MG63 (cell line): ENCODE results near the gene KLHL13. TPM values are rescaled to one million over a fixed set of nuclear protein-coding genes. Genes with fewer than 3 reads are reported as not detected.

Experiments
- DNase-seq: peaks from one replicate; pipeline ENCODE4 v3.0.0-alpha.2; 2020
- H3K27me3 ChIP-seq: fragments of 250-450 bp; sonication (Bioruptor Pico); 2 replicates; pipeline ENCODE4 v1.5.1; 2020; ENCODE audit warnings: mild to moderate bottlenecking, moderate library complexity
- H3K36me3 ChIP-seq: fragments of 250-450 bp; sonication (Bioruptor Pico); 2 replicates; pipeline ENCODE4 v1.5.1; 2020; ENCODE audit warnings: mild to moderate bottlenecking, moderate library complexity
- H3K4me3 ChIP-seq: fragments of 250-450 bp; sonication (Bioruptor Pico); 2 replicates; pipeline ENCODE4 v1.5.1; 2020; ENCODE audit warnings: mild to moderate bottlenecking, moderate library complexity
- H3K9me3 ChIP-seq: fragments of 250-450 bp; sonication (Bioruptor Pico); 2 replicates; pipeline ENCODE4 v1.5.1; 2020; ENCODE audit warnings: mild to moderate bottlenecking, moderate library complexity
- total RNA-seq: library from RNA; depleted of rRNA; stranded (reverse); fragments of >200 nt; shearing (Covaris generic); gene quantifications from 2 replicates; pipeline ENCODE4 v1.2.3, GENCODE V29; 2014; ENCODE audit warnings: low replicate concordance

KLHL13 gene
- total RNA-seq, 1 experiment from 2014 or later: 14.2 TPM

DNA sequence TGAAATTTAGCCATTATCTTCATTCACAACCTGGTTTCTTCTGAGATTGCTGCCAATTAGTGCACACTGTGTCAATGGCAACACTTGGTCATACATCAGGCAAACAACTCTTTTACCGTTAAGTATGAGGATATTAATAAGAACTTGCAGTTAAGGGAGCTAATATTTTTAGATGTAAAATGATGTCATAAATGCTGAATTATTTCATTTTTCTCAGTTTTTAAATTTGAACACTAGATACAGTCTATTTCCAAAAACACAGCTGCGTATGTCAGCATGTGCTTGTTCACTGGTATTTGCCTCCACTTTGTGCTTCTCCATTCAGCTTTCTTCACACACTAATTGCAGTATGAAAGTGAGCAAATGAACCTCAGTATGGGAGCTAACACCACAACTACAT, 1.6 kb downstream of the KLHL13 start:
- H3K9me3 ChIP-seq: no peaks in the 10 kb centered on the region
- H3K27me3 ChIP-seq: no peaks in the 10 kb centered on the region
- no peaks in the 10 kb centered on the region; the same call in 1 of the 2 replicates for H3K36me3 ChIP-seq
- DNase-seq: no peak
- H3K4me3 ChIP-seq: peak overlapping the region; percentile 72

DNA sequence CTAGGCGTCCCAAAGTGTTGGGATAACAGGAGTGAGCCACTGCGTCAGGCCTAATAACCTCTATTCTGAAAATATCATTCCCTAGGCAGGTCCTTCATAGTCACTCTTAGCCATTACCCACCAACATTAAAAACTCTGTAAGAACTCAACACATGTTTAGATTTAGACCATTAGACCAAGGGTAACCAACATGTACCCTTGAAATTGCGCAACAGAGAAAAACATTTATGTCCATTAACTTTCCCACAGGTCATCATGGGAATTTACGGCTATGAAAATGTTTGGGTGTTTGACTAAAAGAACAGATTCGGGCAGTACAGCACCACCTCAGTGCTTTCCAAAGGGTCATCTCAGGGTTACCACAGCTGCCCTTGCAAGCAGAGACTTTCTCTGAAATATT, 7.5 kb downstream of the KLHL13 start:
- Histone ChIP-seq H3K36me3 (no peaks in the 10 kb centered on the region; the same call in 1 of the 2 replicates), H3K27me3 (no peaks in the 10 kb centered on the region), H3K9me3 (no peaks in the 10 kb centered on the region), H3K4me3 (no peak overlapping the region)
- no peak for DNase-seq

DNA sequence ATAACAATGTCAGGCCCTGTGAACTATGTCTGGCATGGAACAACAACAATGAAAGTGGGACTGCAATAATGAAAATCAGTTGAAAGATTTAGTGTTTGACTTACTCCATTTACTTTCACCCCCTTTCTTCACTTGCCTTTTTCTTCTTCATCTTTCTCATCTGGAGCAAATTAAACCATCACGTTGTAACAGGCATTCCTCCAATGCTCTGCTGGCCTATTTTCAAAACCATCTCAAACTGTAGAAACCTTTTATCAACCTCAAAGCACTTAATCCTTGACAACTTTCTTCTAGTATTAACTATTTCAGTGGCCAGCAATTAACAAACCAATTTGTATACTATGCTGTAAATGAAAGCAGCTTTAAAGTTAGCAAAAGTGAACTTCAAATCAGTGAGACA, 8.3 kb downstream of the KLHL13 start:
- Histone ChIP-seq H3K9me3 (no peaks in the 10 kb centered on the region), H3K27me3 (no peaks in the 10 kb centered on the region), H3K4me3 (no peak overlapping the region), H3K36me3 (no peaks in the 10 kb centered on the region; the same call in 1 of the 2 replicates)
- no peak for DNase-seq

DNA sequence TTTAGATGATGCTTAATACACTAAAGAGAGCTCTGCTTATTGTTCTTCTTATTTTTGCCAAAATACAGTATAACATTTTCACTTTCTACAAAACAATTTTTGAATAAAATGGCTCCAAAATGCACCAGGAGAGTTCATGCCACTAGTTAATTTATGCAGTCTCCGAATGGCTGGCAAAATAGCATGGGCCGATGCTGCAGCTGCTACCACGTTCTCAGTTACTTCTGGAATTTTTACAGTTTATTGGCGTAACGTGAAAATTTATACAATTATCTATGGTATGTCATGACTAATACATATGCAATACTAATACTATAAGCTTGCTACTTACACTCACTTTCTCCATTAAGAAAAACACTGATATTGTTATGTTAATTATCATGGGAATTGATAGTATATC, 16.5 kb downstream of the KLHL13 start:
- Histone ChIP-seq H3K9me3 (no peaks in the 10 kb centered on the region), H3K4me3 (no peak overlapping the region)
- DNase-seq: no peak

DNA sequence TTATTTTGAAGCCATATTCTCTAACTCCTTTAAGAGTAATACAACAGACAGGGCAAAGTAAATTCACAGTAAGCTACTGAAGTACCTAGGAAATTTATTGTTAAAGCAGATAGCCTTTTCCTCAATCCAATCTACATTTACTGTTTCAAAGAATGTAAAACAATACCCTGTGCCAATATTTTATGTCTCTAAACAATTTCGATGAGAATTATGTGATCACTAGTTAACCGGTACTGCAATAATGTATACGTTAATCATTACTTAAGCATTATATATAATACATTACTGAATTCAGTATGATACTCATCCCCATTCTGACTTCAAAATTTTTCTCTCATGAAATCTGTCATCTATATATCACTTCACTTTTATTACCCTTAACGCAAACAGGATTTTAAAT, 28.5 kb downstream of the KLHL13 start:
- no peaks in the 10 kb centered on the region for H3K9me3 ChIP-seq
- no peak overlapping the region for H3K4me3 ChIP-seq
- H3K27me3 ChIP-seq: no peaks in the 10 kb centered on the region
- H3K36me3 ChIP-seq: no peaks in the 10 kb centered on the region
- DNase-seq: no peak

More for the DNA sequence above, 16.5 kb downstream of the KLHL13 start:
- Histone ChIP-seq H3K36me3 (no peaks in the 10 kb centered on the region), H3K27me3 (no peaks in the 10 kb centered on the region)

DNA sequence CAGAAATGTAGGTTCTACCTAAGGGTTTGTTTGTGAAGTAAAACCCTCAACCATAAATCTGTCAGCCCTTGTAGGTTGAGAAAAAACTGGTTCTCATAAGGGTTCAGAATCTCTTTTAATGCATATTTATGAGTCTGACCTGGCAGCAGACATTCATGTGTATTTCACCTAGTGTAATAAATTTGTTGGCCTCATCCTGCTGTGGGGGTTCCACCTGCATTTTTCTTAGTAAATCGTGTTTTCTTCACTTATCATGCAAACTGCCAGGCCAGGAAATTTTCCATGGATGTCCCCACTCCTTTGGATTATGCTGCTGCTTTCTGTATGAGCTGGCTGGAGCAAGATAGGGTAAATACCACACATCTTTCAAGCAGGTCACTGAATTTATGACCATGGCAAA, 42.4 kb downstream of the KLHL13 start:
- no peak for DNase-seq
- no peaks in the 10 kb centered on the region for H3K36me3 ChIP-seq
- H3K9me3 ChIP-seq: no peaks in the 10 kb centered on the region

DNA sequence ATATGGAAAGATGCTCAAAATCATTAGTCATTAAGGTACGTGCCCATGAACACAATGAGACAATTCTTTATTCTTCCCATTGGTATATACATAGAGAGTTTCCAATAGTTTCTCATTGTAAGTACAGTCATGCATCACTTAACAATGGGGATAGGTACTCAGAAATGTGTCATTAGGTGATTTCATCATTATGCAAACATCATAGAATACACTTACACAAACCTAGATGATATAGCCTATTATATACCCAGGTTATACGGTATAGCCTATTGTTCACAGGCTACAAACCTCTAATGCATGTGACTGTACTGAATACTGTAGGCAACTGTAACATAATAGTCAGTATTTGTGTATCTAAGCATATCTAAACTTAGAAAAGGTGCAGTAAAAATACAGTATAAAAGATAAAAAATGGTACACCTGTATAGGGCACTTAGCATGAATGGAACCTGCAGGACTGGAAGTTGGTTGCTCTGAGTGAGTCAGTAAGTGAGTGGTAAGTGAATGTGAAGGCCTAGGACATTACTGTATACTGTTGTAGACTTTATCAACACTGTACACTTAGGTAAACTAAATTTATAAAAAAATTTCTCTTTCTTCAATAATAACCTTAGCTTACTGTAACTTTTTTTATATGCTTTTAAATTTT, 49.6 kb downstream of the KLHL13 start:
- H3K4me3 ChIP-seq: no peak overlapping the region
- no peaks in the 10 kb centered on the region for H3K36me3 ChIP-seq
- H3K27me3 ChIP-seq: no peaks in the 10 kb centered on the region
- H3K9me3 ChIP-seq: no peaks in the 10 kb centered on the region
- DNase-seq: no peak

More for the DNA sequence above, 42.4 kb downstream of the KLHL13 start:
- Histone ChIP-seq H3K27me3 (no peaks in the 10 kb centered on the region), H3K4me3 (no peak overlapping the region)

DNA sequence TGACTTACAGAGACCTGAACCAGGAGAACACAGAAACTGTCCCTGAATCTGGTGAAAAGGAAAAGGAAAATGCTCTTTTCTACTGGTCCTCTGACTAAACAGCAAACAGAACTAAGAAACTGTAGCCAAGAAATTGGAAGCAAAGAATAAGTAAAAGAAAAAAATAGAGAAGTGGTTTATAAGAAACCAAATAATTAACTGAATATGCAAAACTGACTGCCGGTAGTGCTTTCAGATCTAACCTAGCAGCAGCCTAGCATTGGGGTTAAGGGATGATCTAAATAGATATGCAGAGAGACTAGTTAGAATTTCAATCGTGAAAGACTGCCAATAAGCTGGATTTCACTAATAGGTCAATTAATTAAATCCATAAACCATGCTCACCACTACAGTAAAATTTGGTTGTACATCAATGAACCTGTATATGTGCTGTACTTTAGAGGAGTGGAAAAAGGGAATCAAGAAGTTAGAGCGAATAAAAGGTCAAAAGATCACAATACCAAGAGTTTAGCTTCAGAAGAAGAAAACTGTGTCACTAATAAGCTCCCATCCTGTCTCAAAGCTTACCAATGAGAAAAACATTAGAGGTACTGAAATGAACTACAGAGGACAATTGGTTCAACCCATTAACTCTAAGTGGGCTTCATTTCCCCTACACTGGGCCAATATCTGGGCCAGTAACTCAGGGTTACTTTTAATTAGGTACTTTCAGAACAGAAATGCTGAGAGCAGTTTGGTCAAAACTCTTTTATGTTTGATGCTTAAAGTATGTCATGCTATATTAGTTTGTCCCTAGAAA, 53.6 kb downstream of the KLHL13 start:
- H3K9me3 ChIP-seq: no peaks in the 10 kb centered on the region
- no peaks in the 10 kb centered on the region for H3K27me3 ChIP-seq
- no peak overlapping the region for H3K4me3 ChIP-seq
- no peak for DNase-seq
- H3K36me3 ChIP-seq: no peaks in the 10 kb centered on the region

DNA sequence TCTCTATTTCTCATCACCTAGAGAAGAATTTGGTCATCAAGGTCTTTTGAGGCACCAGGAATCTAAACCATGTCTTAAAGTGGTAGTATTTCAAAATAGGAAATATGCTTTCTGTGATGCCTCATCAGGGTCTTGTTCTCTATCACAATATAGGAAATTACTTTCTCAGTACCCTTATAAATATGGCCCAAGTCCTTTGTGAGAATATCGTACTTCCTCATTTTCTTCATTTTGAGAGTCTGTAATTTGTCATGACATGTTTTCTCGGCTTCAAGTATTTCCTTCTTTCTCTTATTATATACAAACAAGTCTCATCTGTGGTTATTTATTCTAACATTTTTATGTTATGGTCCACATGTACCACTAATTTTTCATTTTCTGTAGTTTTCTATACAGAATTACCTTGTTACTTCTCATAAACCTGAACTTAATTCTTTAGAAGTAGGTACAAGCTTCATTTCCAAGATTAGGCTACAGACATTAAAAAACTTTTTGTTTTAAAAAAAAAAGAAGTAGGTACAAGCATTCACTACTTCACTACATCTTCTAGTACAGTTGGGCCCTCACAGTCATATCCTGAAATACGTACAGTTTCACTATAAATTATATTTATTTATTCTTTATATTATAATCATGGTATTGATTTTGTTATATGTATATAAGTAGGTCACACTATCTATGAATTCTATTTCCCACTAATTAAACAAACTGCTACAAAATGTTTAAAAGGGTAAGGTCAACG, 54.4 kb downstream of the KLHL13 start:
- DNase-seq: no peak
- Histone ChIP-seq H3K36me3 (no peaks in the 10 kb centered on the region), H3K4me3 (no peak overlapping the region), H3K9me3 (no peaks in the 10 kb centered on the region), H3K27me3 (no peaks in the 10 kb centered on the region)

DNA sequence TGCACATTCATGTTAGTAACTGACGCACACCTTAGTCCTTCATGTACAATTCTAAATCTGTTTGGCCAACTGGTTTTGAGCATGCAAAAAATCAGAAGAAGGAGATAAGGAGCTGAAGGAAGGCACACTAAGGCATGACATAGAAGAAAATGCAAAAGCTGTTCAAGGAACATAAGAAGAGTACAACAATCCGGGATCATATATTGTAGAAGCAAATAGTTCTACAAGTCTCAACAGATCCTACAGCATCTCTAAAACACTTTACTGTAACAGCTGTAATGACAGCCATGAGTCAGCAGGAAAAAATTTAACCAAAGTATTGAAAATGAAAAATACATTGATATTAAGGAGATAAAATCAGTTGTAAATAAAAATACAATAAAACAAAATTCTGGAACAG, 57.7 kb downstream of the KLHL13 start:
- no peak for DNase-seq
- Histone ChIP-seq H3K36me3 (no peaks in the 10 kb centered on the region), H3K9me3 (no peaks in the 10 kb centered on the region), H3K27me3 (no peaks in the 10 kb centered on the region), H3K4me3 (no peak overlapping the region)

DNA sequence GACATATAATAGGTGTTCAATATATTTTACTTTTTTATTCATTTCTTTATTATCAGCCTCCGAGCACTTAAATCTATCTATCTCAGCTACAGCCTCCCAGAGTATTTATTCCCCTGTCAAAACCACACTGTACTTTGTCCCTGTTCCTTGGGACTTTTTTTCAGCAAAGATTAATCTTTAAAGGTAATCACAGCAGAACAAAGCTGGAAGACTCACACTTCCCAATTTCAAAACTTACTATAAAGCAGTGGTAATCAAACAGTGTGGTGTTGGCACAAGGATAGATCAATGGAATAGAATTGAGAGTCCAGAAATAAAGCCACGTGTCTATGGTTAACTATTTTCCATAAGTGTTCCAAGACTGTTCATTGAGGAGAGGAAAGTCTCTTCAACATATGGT, 59.7 kb downstream of the KLHL13 start:
- no peaks in the 10 kb centered on the region for H3K9me3 ChIP-seq
- no peaks in the 10 kb centered on the region for H3K27me3 ChIP-seq
- H3K36me3 ChIP-seq: no peaks in the 10 kb centered on the region
- DNase-seq: no peak
- no peak overlapping the region for H3K4me3 ChIP-seq

DNA sequence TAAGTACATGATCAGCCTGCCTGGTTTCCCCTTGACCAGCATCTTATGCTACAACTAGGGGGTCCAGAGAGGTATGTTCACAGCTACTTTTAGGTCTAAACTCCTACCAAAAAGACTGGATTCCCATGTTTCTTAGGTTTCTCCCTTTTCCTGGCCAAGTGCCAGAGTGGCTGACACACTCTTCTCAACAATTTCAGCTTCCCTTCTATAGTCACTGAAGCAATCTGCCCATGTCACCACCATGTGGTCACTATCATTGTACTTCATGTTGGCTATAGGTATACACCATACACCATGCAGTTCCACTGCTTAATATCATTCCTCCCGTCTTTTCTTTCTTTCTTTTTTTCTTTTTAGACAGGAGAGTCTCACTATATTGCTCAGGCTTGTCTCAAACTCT, 66.9 kb downstream of the KLHL13 start:
- Histone ChIP-seq H3K36me3 (no peaks in the 10 kb centered on the region), H3K27me3 (no peaks in the 10 kb centered on the region), H3K4me3 (no peak overlapping the region), H3K9me3 (no peaks in the 10 kb centered on the region)
- peak; percentile 2 for DNase-seq

DNA sequence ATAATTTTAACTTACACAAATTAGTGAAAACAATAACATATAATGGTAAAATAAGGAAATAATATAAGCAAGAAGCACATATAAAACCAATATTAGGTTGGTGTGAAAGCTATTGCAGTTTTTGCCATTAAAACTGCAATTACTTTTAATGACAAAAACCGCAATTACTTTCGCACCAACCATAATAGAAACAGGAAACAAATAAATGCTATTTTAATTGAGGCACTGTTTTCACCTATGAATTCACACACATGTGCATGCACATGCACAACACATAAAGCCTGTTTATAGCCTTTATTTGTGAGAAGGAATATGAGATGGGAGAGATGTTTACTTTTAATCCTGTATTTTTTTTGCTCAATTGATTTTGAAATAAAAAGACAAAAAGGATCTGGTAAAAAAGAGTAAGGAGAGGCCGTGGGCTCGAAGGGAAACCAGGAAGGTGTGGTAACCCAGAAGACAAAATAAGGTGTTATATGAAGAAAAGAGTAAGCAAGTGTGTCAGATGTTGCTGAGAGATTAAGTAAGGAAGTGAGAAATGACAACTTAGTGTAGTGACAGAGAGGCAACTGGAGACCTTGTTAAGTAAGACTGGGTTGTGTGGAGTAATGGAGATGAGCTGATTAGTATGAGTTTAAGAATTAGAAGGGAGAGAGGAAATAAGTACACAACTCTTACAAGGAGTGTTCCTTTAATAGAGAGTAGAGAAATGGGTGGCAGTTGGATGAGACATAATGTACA, 69.0 kb downstream of the KLHL13 start:
- no peaks in the 10 kb centered on the region; the same call in 1 of the 2 replicates for H3K9me3 ChIP-seq
- no peaks in the 10 kb centered on the region for H3K36me3 ChIP-seq
- DNase-seq: no peak
- H3K4me3 ChIP-seq: no peak overlapping the region
- no peaks in the 10 kb centered on the region for H3K27me3 ChIP-seq

DNA sequence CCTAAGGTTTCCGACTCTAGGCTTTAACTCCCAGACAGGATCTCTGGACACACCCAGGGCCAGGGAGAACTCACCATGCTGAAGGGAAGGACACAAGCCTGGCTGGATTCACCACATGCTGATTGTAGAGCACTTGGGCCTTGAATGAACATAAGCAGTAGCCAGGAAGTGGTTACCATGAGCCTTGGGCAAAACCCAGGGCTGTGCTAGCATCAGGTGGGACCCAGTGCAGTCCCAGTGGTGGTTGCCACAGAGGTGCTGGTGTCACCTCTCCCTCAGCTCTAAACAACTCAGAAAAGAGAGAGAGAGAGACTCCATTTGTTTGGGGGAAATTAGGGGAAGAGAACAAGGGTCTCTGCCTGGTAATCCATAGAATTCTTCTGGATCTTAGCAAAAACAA, 77.0 kb downstream of the KLHL13 start:
- Histone ChIP-seq H3K4me3 (no peak overlapping the region), H3K27me3 (no peaks in the 10 kb centered on the region), H3K36me3 (no peaks in the 10 kb centered on the region), H3K9me3 (no peaks in the 10 kb centered on the region; the same call in 1 of the 2 replicates)
- DNase-seq: no peak

DNA sequence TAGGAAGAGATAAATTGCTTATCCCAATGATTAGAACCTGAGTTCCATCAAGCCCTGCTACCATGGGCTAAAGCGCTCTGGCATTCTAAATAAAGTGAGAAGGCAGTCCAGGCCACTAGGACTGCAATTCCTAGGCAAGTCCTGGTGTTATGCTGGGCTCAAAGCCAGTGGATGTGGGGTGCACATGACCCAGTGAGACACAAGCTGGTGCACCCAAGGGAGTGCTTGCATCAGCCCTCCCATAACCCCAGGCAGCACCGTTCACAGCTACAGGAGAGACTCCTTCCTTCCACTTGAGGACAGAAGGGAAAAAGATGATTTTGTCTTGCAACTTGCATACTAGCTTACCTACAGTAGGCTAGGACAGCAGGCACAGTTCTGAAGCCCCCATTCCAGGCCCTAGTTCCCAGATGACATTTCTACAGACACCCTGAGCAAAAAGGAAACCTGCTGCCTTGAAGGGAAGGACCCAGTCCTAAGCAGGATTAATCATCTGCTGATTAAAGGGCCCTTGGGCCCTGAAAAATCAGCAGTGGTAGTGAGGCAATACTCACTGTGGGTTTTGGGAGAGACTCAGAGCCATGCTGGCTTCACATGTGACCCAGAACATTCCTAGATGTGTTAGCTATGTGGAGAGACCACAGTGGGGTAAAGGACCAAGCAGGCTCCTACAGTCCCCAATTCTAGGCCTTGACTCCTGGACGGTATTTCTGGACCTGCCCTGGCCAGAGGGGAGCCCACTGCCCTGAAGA, 77.8 kb downstream of the KLHL13 start:
- Histone ChIP-seq H3K9me3 (no peaks in the 10 kb centered on the region; the same call in 1 of the 2 replicates), H3K36me3 (no peaks in the 10 kb centered on the region), H3K27me3 (no peaks in the 10 kb centered on the region), H3K4me3 (no peak overlapping the region)
- DNase-seq: no peak

DNA sequence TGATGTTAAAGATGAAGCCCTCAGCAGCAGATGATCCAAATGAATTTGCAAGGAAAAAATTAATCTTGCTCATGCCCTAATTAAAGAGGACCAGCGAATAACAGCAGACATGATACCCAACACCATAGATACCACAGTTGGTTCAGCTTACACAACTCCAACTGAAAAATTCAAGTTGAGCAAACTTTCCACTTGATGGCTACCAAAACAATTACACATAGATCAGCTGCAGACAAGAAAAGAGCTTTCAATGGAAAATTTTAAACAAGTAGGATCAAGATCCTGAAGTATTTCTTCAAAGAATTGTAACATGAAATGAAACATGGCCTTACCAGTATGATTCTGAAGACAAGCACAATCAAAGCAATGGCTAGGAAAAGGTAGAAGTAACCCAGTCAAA, 90.0 kb downstream of the KLHL13 start:
- no peak for DNase-seq
- no peak overlapping the region for H3K4me3 ChIP-seq
- H3K9me3 ChIP-seq: no peaks in the 10 kb centered on the region
- no peaks in the 10 kb centered on the region for H3K36me3 ChIP-seq
- no peaks in the 10 kb centered on the region for H3K27me3 ChIP-seq
